ENCODE measurements around the gene LIN54. TPM values are rescaled to one million over a fixed set of nuclear protein-coding genes. Genes with fewer than 3 reads are reported as not detected.

The LIN54 gene
- total RNA-seq, 2 experiments from 2014 or later: 21.5 to 22.7 TPM

DNA sequence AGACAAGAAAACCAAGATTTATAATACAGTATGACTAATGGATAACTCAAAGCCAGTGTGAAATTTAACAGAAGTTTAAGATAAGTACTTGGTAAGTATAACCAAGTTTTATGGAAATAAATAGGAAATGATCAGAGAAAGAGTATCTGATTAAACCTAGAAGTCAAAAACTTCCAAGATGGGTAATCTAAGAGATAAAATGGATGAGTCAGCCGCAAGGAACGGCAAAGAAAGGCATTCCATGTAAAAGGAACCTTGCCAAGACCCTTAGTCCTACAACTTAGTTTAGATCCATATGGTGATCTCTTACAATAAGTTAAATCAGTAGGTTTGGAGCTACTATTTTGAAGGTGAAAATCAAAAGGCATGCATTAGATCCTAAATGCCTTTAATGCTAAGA, 34.8 kb downstream of the LIN54 start:
- H3K27me3 Mint-ChIP-seq: no peaks in the 10 kb centered on the region
- CTCF ChIA-PET: no interaction called here
- no peak overlapping the region for H3K27ac Mint-ChIP-seq
- no peaks in the 10 kb centered on the region for H3K9me3 Mint-ChIP-seq
- DNase-seq: no peak
- H3K36me3 Mint-ChIP-seq: peaks cover 22% of the 10 kb centered on the region
- H3K4me3 Mint-ChIP-seq: no peak overlapping the region
- POLR2A ChIA-PET: no interaction called here
- no peaks in the 10 kb centered on the region for H3K4me1 Mint-ChIP-seq (ENCODE audit: low read depth)
- intact Hi-C loops (cut with micrococcal nuclease): no loop called here

- H3K4me1 Mint-ChIP-seq (ENCODE audit: low read depth): no peaks in the 10 kb centered on the region
- H3K36me3 Mint-ChIP-seq: peaks cover 43% of the 10 kb centered on the region
- no peak for DNase-seq
- POLR2A ChIA-PET: no interaction called here
- H3K27ac Mint-ChIP-seq: no peak overlapping the region
- intact Hi-C loops (cut with micrococcal nuclease): no loop called here
- H3K4me3 Mint-ChIP-seq: no peak overlapping the region
- CTCF ChIA-PET: no interaction called here
- H3K9me3 Mint-ChIP-seq: no peaks in the 10 kb centered on the region
- no peaks in the 10 kb centered on the region for H3K27me3 Mint-ChIP-seq
These were observed 41.2 kb downstream of the LIN54 start for GRCh38 chr4:82969414-82969813.

DNA sequence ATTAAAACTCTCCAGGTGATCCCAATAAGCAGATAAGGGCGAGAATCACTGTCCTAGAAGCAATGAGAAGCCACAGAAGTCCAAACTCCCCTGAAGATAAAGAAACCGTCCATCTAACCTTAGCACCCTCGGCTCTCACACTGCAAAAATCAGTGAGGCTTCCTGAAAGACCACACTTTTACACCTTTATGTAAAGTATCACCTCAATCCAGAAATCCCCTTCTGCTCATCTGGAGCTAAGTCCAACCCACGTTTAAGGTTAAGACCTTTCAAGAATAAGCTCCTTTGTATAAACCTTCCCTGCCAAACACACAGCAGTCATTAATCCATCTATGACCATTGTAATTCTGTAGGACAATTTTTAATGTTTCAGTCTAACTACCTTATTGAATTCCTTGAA, 41.7 kb downstream of the LIN54 start:
- Mint-ChIP-seq H3K36me3 (peaks cover 44% of the 10 kb centered on the region), H3K9me3 (no peaks in the 10 kb centered on the region), H3K27ac (no peak overlapping the region), H3K4me3 (no peak overlapping the region), H3K27me3 (no peaks in the 10 kb centered on the region), H3K4me1 (ENCODE audit: low read depth) (no peaks in the 10 kb centered on the region)
- intact Hi-C loops (cut with micrococcal nuclease): no loop called here
- ChIA-PET POLR2A (no interaction called here), CTCF (no interaction called here)
- DNase-seq: no peak

DNA sequence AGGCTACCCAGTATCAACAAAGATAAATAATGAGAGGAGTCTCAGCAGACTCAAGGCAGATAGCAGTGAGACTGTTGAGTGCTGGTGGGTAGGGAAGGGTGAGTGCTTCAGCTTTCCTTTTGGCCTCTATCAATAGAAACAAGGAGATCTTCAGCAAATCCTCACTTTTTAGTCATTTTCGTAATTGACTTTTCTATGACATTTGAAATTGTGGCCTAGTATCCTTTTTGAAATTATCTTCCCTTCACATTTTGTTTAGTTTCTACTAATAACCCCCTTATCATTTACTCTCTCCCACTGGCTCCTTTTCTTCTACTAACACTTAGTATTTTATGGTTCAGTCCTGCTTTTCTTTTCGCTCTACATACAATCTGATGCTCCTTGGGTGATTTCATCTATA, 44.9 kb downstream of the LIN54 start:
- no peak overlapping the region for H3K4me3 Mint-ChIP-seq
- POLR2A ChIA-PET: no interaction called here
- intact Hi-C loops (cut with micrococcal nuclease): no loop called here

DNA sequence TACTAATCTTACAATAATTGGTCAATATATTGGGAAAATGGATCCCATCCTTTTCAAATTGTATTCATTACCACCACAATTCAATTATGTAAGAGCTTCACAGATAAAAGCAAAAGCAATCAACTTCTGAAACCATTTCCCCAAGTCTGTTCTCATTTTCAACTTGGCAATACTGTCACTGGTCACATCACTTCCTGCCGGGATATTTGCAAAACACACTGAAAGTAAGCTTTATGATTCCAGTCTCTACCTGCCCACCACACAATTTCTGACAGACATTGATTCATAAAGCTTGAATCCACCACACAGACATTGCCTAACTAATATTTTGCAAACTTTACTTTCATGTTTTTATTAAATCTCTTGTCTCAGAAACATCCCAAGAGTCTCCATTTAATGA, 53.6 kb downstream of the LIN54 start:
- POLR2A ChIA-PET: no interaction called here
- Mint-ChIP-seq H3K9me3 (no peaks in the 10 kb centered on the region), H3K4me1 (ENCODE audit: low read depth) (peaks cover 7% of the 10 kb centered on the region), H3K27me3 (no peaks in the 10 kb centered on the region), H3K36me3 (peaks cover 19% of the 10 kb centered on the region), H3K4me3 (no peak overlapping the region), H3K27ac (no peak overlapping the region)
- intact Hi-C loops (cut with micrococcal nuclease): no loop called here
- CTCF ChIA-PET: interaction anchor here (0.5 to 1.3 kb wide), 3 partner anchors 21 to 105 kb away, joined by 3 to 4 read pairs (median 3); partner anchors contain the start of gene COPS4
- DNase-seq: no peak

More for the DNA sequence above, 44.9 kb downstream of the LIN54 start:
- Mint-ChIP-seq H3K27me3 (no peaks in the 10 kb centered on the region), H3K36me3 (peaks cover 44% of the 10 kb centered on the region), H3K27ac (no peak overlapping the region), H3K4me1 (ENCODE audit: low read depth) (no peaks in the 10 kb centered on the region), H3K9me3 (no peaks in the 10 kb centered on the region)
- DNase-seq: no peak
- CTCF ChIA-PET: no interaction called here

- intact Hi-C loops (cut with micrococcal nuclease): no loop called here
- ChIA-PET CTCF (no interaction called here), POLR2A (no interaction called here)
- Mint-ChIP-seq H3K27ac (no peak overlapping the region), H3K36me3 (peaks cover 14% of the 10 kb centered on the region), H3K4me1 (ENCODE audit: low read depth) (peaks cover 7% of the 10 kb centered on the region), H3K4me3 (no peak overlapping the region), H3K27me3 (no peaks in the 10 kb centered on the region), H3K9me3 (no peaks in the 10 kb centered on the region)
- no peak for DNase-seq
These were observed 56.4 kb downstream of the LIN54 start for GRCh38 chr4:82954212-82954611.

DNA sequence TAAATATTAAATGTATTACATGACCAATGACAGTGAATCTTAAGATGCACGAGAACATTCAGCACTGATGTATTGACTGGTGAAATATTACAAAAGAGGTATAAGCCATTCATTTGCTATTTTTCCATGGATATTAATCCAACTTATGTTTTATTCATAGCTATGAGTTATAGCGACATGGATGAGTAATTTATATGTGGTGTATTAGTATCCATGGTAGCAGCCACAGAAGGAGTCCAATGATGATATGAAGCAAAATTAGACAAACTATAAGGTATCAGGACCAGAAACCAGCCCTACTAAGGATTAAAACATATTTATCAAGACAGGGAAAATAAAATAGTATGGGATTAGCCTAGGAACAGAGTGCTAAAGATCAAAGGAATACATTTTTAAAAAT, 59.4 kb downstream of the LIN54 start:
- CTCF ChIA-PET: interaction anchor here (0.6 to 0.7 kb wide), 2 partner anchors 27 to 99 kb away, joined by 3 to 4 read pairs; no protein-coding TSS in a partner anchor
- peaks cover 14% of the 10 kb centered on the region for H3K36me3 Mint-ChIP-seq
- intact Hi-C loops (cut with micrococcal nuclease): no loop called here

DNA sequence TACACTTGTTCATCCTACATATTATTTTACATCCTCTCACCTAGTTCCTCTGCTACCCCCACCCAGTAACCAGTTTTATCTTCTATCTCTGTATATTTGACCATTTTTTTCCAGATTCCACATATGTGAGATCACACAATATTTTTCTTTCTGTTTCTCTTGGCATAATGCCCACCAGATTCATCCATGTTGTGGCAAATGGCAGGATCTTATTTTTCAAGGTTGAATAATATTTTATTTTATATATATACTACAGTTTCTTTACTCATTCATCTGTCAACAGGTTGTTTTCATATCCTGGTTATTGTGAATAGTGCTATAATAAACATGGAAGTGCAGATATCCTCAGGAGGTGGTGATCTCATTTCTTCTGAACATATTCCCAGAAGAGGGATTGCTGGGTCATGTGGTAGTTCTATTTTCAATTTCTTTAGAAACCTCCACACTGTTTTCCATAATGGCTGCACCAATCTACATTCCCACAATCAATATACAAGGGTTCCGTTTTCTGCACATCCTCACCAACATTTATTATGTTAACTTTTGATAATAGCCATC, 61.9 kb downstream of the LIN54 start:
- intact Hi-C loops (cut with micrococcal nuclease): no loop called here
- H3K36me3 Mint-ChIP-seq: peaks cover 12% of the 10 kb centered on the region
- ChIA-PET POLR2A (no interaction called here), CTCF (no interaction called here)
- no peak overlapping the region for H3K4me3 Mint-ChIP-seq
- no peaks in the 10 kb centered on the region for H3K9me3 Mint-ChIP-seq
- peaks cover 3% of the 10 kb centered on the region for H3K4me1 Mint-ChIP-seq (ENCODE audit: low read depth)
- no peaks in the 10 kb centered on the region for H3K27me3 Mint-ChIP-seq
- no peak overlapping the region for H3K27ac Mint-ChIP-seq
- DNase-seq: no peak

More for the DNA sequence above, 59.4 kb downstream of the LIN54 start:
- H3K4me3 Mint-ChIP-seq: no peak overlapping the region
- DNase-seq: no peak
- POLR2A ChIA-PET: no interaction called here
- no peak overlapping the region for H3K27ac Mint-ChIP-seq
- no peaks in the 10 kb centered on the region for H3K27me3 Mint-ChIP-seq
- no peaks in the 10 kb centered on the region for H3K9me3 Mint-ChIP-seq
- H3K4me1 Mint-ChIP-seq (ENCODE audit: low read depth): peaks cover 3% of the 10 kb centered on the region

GRCh38 chr4:82947498-82947897, 63.1 kb downstream of the LIN54 start:
- Mint-ChIP-seq H3K27me3 (no peaks in the 10 kb centered on the region), H3K27ac (no peak overlapping the region), H3K4me1 (ENCODE audit: low read depth) (peaks cover 3% of the 10 kb centered on the region), H3K4me3 (no peak overlapping the region), H3K9me3 (no peaks in the 10 kb centered on the region), H3K36me3 (peaks cover 10% of the 10 kb centered on the region)
- POLR2A ChIA-PET: no interaction called here
- no peak for DNase-seq
- CTCF ChIA-PET: no interaction called here
- intact Hi-C loops (cut with micrococcal nuclease): no loop called here

DNA sequence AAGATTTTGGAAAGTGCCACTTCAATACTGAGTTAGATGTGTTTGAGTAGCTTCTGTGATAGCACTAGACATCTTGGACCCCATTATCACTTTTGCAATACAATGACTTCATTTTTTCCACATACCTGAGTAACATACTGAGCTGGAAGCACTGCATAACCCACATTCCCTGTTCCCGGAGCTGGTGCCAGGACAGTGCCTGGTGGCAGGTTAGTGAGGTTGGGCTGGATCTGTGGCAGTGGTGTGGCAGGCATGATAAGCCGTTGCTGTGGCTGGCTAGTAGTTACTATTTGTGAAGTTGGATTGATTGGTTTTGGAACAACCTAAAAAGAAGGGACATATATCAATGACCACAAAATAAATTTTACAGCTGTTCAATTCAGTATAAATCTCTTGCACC, 71.2 kb downstream of the LIN54 start:
- Mint-ChIP-seq H3K9me3 (no peaks in the 10 kb centered on the region), H3K4me1 (ENCODE audit: low read depth) (no peaks in the 10 kb centered on the region), H3K36me3 (peaks cover 34% of the 10 kb centered on the region), H3K27me3 (no peaks in the 10 kb centered on the region), H3K27ac (no peak overlapping the region), H3K4me3 (no peak overlapping the region)
- intact Hi-C loops (cut with micrococcal nuclease): no loop called here
- ChIA-PET POLR2A (no interaction called here), CTCF (no interaction called here)
- DNase-seq: no peak

GRCh38 chr4:82934441-82934840, 76.2 kb downstream of the LIN54 start:
- Mint-ChIP-seq H3K4me1 (ENCODE audit: low read depth) (no peaks in the 10 kb centered on the region), H3K36me3 (peaks cover 51% of the 10 kb centered on the region), H3K27ac (no peak overlapping the region), H3K27me3 (no peaks in the 10 kb centered on the region), H3K9me3 (no peaks in the 10 kb centered on the region), H3K4me3 (no peak overlapping the region)
- DNase-seq: no peak
- CTCF ChIA-PET: no interaction called here
- POLR2A ChIA-PET: no interaction called here
- intact Hi-C loops (cut with micrococcal nuclease): no loop called here

DNA sequence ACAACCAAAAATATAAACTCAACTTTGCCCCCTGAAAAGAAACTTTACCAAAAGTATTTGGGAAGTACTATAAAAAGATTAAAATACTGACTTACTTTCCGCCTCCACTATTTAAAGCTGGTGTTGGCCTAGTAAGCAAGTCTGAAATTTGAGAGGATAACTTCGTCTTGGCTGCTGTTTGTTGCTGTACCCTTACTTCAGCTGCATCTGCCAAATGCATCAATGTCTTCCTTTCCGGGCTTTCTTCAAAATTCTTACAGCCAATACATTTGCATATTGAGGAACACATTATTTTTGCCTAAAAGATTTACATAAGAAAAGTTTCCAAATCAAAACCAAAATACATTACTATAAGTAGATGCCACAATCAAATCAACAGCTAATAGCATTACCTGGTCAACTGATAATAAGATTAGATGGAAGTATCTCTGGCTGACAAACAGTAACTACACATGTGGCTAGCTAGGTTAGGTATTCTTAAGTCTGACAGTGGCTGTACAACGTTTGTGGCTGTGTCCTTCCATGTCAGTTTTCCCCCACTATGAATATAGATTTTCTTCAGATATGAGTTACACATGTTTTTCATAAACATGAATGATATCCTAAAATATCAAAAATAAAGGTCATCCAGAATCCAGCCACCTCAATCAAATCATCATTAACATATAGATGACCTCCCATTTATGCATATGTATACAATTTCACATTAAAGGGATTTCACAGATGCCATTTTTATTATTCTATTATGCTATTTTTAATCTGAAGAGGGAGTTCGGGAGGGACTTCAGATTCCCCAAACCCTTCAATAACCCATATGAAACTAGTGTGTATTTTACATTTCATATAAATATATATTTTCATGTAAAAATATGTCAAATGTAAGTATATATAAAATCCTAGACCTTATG, 79.5 kb downstream of the LIN54 start:
- ChIA-PET CTCF (interaction anchor here (0.6 to 0.8 kb wide), 2 partner anchors 40 to 107 kb away, joined by 3 read pairs; no protein-coding TSS in a partner anchor), POLR2A (no interaction called here)
- no peak for DNase-seq
- intact Hi-C loops (cut with micrococcal nuclease): no loop called here
- H3K4me3 Mint-ChIP-seq: no peak overlapping the region
- H3K9me3 Mint-ChIP-seq: no peaks in the 10 kb centered on the region
- H3K4me1 Mint-ChIP-seq (ENCODE audit: low read depth): no peaks in the 10 kb centered on the region
- no peaks in the 10 kb centered on the region for H3K27me3 Mint-ChIP-seq
- H3K36me3 Mint-ChIP-seq: peaks cover 46% of the 10 kb centered on the region
- H3K27ac Mint-ChIP-seq: no peak overlapping the region

GRCh38 chr4:82921795-82922194, 88.8 kb downstream of the LIN54 start:
- peaks cover 1% of the 10 kb centered on the region for H3K36me3 Mint-ChIP-seq
- intact Hi-C loops (cut with micrococcal nuclease): no loop called here
- H3K27ac Mint-ChIP-seq: no peak overlapping the region
- no peaks in the 10 kb centered on the region for H3K4me1 Mint-ChIP-seq (ENCODE audit: low read depth)
- H3K27me3 Mint-ChIP-seq: no peaks in the 10 kb centered on the region
- no peak overlapping the region for H3K4me3 Mint-ChIP-seq
- H3K9me3 Mint-ChIP-seq: no peaks in the 10 kb centered on the region
- POLR2A ChIA-PET: no interaction called here
- no peak for DNase-seq
- CTCF ChIA-PET: no interaction called here

Measured in activated CD4-positive, alpha-beta memory T cell treated with anti-CD3 and anti-CD28 coated beads for 36 hours (primary cell).